Astrocyte (in vitro differentiated cells and primary cell): ENCODE results near the gene CUTA. TPM values are rescaled to one million over a fixed set of nuclear protein-coding genes. Genes with fewer than 3 reads are reported as not detected.
A peak's percentile ranks its signal among the peaks of the same experiment; 100 is the strongest.

Source experiments
- DNase-seq: peaks from one replicate; pipeline ENCODE4 v3.0.0-alpha.2; 2010; ENCODE audit warnings: low read depth
- FAIRE-seq: peaks from 2 replicates; lab custom pipeline; 2011; peaks lifted over from hg19 to GRCh38; lab: Jason Lieb, UNC
- H2AFZ ChIP-seq: 2 replicates; pipeline ENCODE4 v1.6.0; 2012; ENCODE audit warnings: low read depth, low read length, inconsistent platforms
- H3K27ac ChIP-seq: 2 replicates; pipeline ENCODE4 v1.5.1; 2011; ENCODE audit warnings: low read depth, low read length, inconsistent platforms
- H3K27me3 ChIP-seq: 2 replicates; pipeline ENCODE4 v1.6.0; 2011; ENCODE audit warnings: low read length, inconsistent platforms; ENCODE audit not compliant: insufficient read depth
- H3K36me3 ChIP-seq: 2 replicates; pipeline ENCODE4 v1.5.1; 2011; ENCODE audit warnings: low read length, inconsistent platforms; ENCODE audit not compliant: insufficient read depth
- H3K4me1 ChIP-seq: 2 replicates; pipeline ENCODE4 v1.5.1; 2011; ENCODE audit warnings: low read length, inconsistent platforms; ENCODE audit not compliant: insufficient read depth
- H3K4me2 ChIP-seq: 2 replicates; pipeline ENCODE4 v1.6.0; 2012; ENCODE audit warnings: low read length, inconsistent platforms
- H3K4me3 ChIP-seq: 2 replicates; pipeline ENCODE4 v1.5.1; 2011; ENCODE audit warnings: low read depth, mild to moderate bottlenecking, low read length, inconsistent platforms; ENCODE audit not compliant: insufficient read depth
- H3K79me2 ChIP-seq: 2 replicates; pipeline ENCODE4 v1.6.0; 2012; ENCODE audit warnings: mild to moderate bottlenecking, low read length, inconsistent platforms; ENCODE audit not compliant: insufficient read depth
- H3K9ac ChIP-seq: 2 replicates; pipeline ENCODE4 v1.6.0; 2012; ENCODE audit warnings: mild to moderate bottlenecking, low read length, inconsistent platforms
- H3K9me3 ChIP-seq: 2 replicates; pipeline ENCODE4 v1.5.1; 2012; ENCODE audit warnings: low read depth, mild to moderate bottlenecking, low read length, inconsistent platforms; ENCODE audit not compliant: insufficient read depth
- H4K20me1 ChIP-seq: 2 replicates; pipeline ENCODE4 v1.6.0; 2012; ENCODE audit warnings: low read length, inconsistent platforms; ENCODE audit not compliant: insufficient read depth
- H3K27ac Mint-ChIP-seq: one replicate; pipeline ENCODE4 v1.8.0; 2021; ENCODE audit warnings: mild to moderate bottlenecking, mixed read lengths; ENCODE audit not compliant: unreplicated experiment
- H3K27me3 Mint-ChIP-seq: one replicate; pipeline ENCODE4 v1.8.0; 2021; ENCODE audit warnings: low read depth, mixed read lengths; ENCODE audit not compliant: unreplicated experiment
- H3K36me3 Mint-ChIP-seq: one replicate; pipeline ENCODE4 v1.8.0; 2021; ENCODE audit warnings: low read depth, mixed read lengths; ENCODE audit not compliant: unreplicated experiment
- H3K4me1 Mint-ChIP-seq: one replicate; pipeline ENCODE4 v1.8.0; 2021; ENCODE audit warnings: low read depth, mixed read lengths; ENCODE audit not compliant: unreplicated experiment
- H3K4me3 Mint-ChIP-seq: one replicate; pipeline ENCODE4 v1.8.0; 2021; ENCODE audit warnings: mild to moderate bottlenecking, moderate library complexity, mixed read lengths; ENCODE audit not compliant: unreplicated experiment
- H3K9me3 Mint-ChIP-seq: one replicate; pipeline ENCODE4 v1.8.0; 2021; ENCODE audit warnings: mild to moderate bottlenecking, mixed read lengths; ENCODE audit not compliant: unreplicated experiment
- EZH2 ChIP-seq: IDR thresholded peaks from 2 replicates; pipeline ENCODE4 v1.6.1; 2012; ENCODE audit warnings: mild to moderate bottlenecking, low read length, inconsistent platforms; ENCODE audit not compliant: insufficient read depth
- total RNA-seq: library from RNA; stranded (reverse); gene quantifications from 2 replicates; pipeline ENCODE4 v1.2.1, GENCODE V29; 2021
- TF ChIP-seq, protein P1 (sequence below): IDR thresholded peaks from 2 replicates; pipeline ENCODE4 v1.5.1; 2011; ENCODE audit warnings: low read depth, mild to moderate bottlenecking, inconsistent platforms, low read length, moderate library complexity; ENCODE audit not compliant: insufficient read depth

Gene CUTA
- total RNA-seq, 1 donor from 2014 or later = 256 TPM

DNA sequence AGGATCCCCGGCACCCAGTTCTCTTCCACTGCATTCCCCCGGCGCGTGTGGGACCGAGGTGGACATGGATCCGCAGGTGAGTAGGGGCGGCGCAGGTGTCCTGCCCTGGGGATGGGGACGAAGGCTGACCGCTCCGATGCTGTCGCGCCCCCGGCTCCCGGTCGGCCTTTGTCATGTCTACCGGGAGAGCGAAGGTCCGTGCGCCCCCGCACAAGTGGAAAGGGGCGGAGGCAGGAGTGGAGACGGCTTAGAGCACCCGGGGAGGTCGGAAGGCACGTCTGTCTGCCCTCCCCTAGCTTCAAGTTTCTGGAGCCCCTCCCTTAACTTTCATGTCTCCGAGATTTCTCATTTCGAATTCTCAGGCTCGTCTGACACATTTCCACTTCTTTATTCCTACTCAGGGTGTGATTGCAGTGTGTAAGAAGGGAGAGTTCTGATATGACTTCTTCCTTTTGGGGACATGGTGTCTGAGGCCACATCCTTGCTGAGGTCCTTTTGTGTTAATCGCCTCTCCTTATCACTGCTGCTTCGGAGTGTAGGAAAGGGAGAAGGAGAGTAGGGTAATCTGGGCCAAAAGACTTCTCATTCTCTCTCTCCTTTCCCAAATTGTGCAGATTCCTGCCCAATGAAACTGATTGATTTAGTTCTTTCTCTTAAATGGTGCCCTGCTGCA is 25.8 kb downstream of the CUTA start:
- no peaks in the 10 kb centered on the region for H3K9me3 Mint-ChIP-seq
- H3K4me1 ChIP-seq = peaks cover 13% of the 10 kb centered on the region
- FAIRE-seq (no peak), DNase-seq (peak; percentile 26)
- no peaks in the 10 kb centered on the region for H3K36me3 ChIP-seq
- peak overlapping the region; percentile 81 for H3K4me3 Mint-ChIP-seq
- no peaks in the 10 kb centered on the region for H3K36me3 Mint-ChIP-seq
- H3K27me3 ChIP-seq = no peaks in the 10 kb centered on the region
- H3K27ac Mint-ChIP-seq = peak overlapping the region; percentile 64
- H3K4me2 ChIP-seq = peak overlapping the region; percentile 88
- peaks cover 51% of the 10 kb centered on the region for H3K79me2 ChIP-seq
- H3K27ac ChIP-seq = peak overlapping the region; percentile 77
- H3K27me3 Mint-ChIP-seq = no peaks in the 10 kb centered on the region
- TF ChIP-seq EZH2 = no peak
- peaks cover 6% of the 10 kb centered on the region for H3K4me1 Mint-ChIP-seq
- peak overlapping the region; percentile 72 for H2AFZ ChIP-seq
- H3K9me3 ChIP-seq = no peaks in the 10 kb centered on the region
- H3K4me3 ChIP-seq = peak overlapping the region; percentile 88
- H3K9ac ChIP-seq = peak overlapping the region; percentile 83
- H4K20me1 ChIP-seq = no peaks in the 10 kb centered on the region

DNA sequence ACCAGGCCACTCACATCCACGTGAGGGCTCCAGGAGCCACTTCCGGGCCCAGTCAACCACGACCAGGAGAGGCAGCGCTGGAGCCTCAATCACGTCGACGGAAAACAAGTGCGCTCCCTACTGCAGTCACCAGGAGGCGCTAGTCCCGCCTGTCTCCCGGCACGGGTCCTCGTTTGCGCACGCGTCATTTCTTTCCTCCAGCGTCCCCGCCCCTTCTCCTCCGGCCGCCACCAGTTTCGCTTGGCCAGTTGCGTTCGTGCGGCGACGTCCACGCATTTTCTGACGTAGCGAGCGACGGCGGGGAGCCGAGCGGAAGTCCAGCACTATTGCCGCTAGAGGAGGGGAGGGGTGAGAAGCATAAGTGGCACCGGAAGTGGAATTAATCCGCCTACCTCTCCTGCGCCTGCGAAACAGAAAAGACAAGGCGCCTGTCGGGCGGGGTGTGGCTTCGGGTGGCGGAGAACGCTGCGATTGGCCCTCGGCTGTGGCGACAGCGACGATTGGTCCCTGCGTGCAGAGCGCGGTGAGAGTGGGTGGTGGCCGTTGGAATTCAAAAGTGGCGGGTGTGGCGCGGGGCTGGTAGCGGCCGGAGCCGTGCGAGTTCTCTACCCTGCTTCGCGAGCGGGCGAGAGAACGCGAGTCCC is 26.5 kb downstream of the CUTA start, which contains the start of gene KIFC1:
Gene KIFC1 (plus strand): TSS at position 546 of the 644 bp plus-strand sequence. CDS start 163 bp downstream, outside the sequence.
- Histone ChIP-seq H4K20me1 (no peaks in the 10 kb centered on the region), H3K9ac (peak within 1 kb of the TSS; percentile 83), H3K4me1 (peaks cover 13% of the 10 kb centered on the region), H3K27me3 (no peaks in the 10 kb centered on the region), H3K9me3 (no peaks in the 10 kb centered on the region), H3K4me2 (peak within 1 kb of the TSS; percentile 88), H3K36me3 (no peaks in the 10 kb centered on the region), H3K27ac (peak within 1 kb of the TSS; percentile 77), H3K79me2 (peaks cover 46% of the 10 kb centered on the region), H3K4me3 (peak within 1 kb of the TSS; percentile 88), H2AFZ (peak within 1 kb of the TSS; percentile 73)
- Mint-ChIP-seq H3K4me1 (peaks cover 6% of the 10 kb centered on the region), H3K36me3 (no peaks in the 10 kb centered on the region), H3K27me3 (no peaks in the 10 kb centered on the region), H3K27ac (peak within 1 kb of the TSS; percentile 87), H3K9me3 (no peaks in the 10 kb centered on the region), H3K4me3 (peak within 1 kb of the TSS; percentile 81)
- no peak for TF ChIP-seq EZH2
- TF ChIP-seq, protein P1, sequence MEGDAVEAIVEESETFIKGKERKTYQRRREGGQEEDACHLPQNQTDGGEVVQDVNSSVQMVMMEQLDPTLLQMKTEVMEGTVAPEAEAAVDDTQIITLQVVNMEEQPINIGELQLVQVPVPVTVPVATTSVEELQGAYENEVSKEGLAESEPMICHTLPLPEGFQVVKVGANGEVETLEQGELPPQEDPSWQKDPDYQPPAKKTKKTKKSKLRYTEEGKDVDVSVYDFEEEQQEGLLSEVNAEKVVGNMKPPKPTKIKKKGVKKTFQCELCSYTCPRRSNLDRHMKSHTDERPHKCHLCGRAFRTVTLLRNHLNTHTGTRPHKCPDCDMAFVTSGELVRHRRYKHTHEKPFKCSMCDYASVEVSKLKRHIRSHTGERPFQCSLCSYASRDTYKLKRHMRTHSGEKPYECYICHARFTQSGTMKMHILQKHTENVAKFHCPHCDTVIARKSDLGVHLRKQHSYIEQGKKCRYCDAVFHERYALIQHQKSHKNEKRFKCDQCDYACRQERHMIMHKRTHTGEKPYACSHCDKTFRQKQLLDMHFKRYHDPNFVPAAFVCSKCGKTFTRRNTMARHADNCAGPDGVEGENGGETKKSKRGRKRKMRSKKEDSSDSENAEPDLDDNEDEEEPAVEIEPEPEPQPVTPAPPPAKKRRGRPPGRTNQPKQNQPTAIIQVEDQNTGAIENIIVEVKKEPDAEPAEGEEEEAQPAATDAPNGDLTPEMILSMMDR = peak; percentile 88
- DNase-seq = peak; percentile 100
- peak; percentile 80 for FAIRE-seq

DNA sequence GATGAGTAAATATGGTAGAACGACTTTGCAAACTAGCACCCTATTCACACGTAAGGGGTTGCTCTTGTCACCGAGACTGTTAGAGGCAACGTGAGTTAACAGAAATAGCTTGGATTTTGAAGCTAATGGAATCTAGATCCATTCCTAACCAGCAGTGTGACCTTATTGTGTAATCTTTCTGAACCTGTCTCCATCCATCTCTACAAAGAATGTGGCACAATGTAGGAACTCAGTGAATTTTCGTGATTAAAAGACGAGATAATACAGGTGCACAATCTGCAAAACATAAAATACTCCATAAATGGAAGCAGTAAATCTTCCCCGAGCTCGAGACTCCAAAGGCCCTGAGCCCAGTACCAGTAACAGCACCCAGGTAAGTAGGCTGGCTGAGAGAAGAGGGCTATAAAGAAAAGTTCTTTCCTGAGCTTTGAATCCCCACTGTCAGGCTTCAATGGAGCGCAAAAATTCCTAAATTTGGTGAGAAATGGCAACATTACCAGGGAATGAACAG is 27.1 kb downstream of the CUTA start:
- H3K9ac ChIP-seq = peak overlapping the region; percentile 30
- Mint-ChIP-seq H3K27me3 (no peaks in the 10 kb centered on the region), H3K36me3 (no peaks in the 10 kb centered on the region), H3K9me3 (no peaks in the 10 kb centered on the region), H3K4me3 (peak overlapping the region; percentile 81), H3K27ac (peak overlapping the region; percentile 87), H3K4me1 (peaks cover 6% of the 10 kb centered on the region)
- no peak for FAIRE-seq
- H3K36me3 ChIP-seq = no peaks in the 10 kb centered on the region
- TF ChIP-seq, protein P1 = no peak
- TF ChIP-seq EZH2 = no peak
- peaks cover 13% of the 10 kb centered on the region for H3K4me1 ChIP-seq
- H3K27ac ChIP-seq = peak overlapping the region; percentile 63
- peak overlapping the region; percentile 73 for H2AFZ ChIP-seq
- H3K79me2 ChIP-seq = peaks cover 40% of the 10 kb centered on the region
- H3K27me3 ChIP-seq = no peaks in the 10 kb centered on the region
- H3K4me2 ChIP-seq = peak overlapping the region; percentile 55
- H4K20me1 ChIP-seq = no peaks in the 10 kb centered on the region
- H3K4me3 ChIP-seq = no peak overlapping the region
- DNase-seq = no peak
- H3K9me3 ChIP-seq = no peaks in the 10 kb centered on the region
